SU-DHL-6 (cell line): Measurements from ENCODE around the gene DGCR6L.
"Not testable (repeated sequence)": the region's sequence is repeated elsewhere in the genome, so short reads cannot be mapped to it uniquely, and the experiment has no call there.

ENCODE experiments used
- CTCF ChIP-seq: fragments of 200-600 bp; sonication (generic); IDR thresholded peaks from one replicate; pipeline ENCODE4 v1.5.1; 2017; ENCODE audit warnings: antibody characterized with exemption, mild to moderate bottlenecking, low read length, moderate library complexity; ENCODE audit not compliant: insufficient read depth, poor library complexity, severe bottlenecking
- EZH2phosphoT487 ChIP-seq: fragments of 200-600 bp; sonication (generic), shearing (Covaris generic); conservative IDR thresholded peaks from 2 replicates; pipeline ENCODE4 v1.6.1; 2018; ENCODE audit warnings: mild to moderate bottlenecking, antibody characterized with exemption, low read length, moderate library complexity, mixed read lengths

GRCh38 chr22:20356906-20357305 lies 37.0 kb upstream of the DGCR6L start:
- not testable (repeated sequence) for TF ChIP-seq CTCF, EZH2phosphoT487
